GM19240 (cell line): ENCODE data around the gene EME2.

ENCODE experiments used
- DNase-seq: peaks from one replicate; pipeline ENCODE4 v3.0.0; 2011; ENCODE audit warnings: low spot score; ENCODE audit not compliant: insufficient read length

Gene EME2

GRCh38 chr16:1745181-1745899 lies 27.3 kb upstream of the EME2 start:
- no peak for DNase-seq

- DNase-seq: no peak
Measured at GRCh38 chr16:1745900-1746692, 26.5 kb upstream of the EME2 start.

GRCh38 chr16:1746693-1747195 lies 25.9 kb upstream of the EME2 start:
- no peak for DNase-seq

GRCh38 chr16:1747934-1748333 lies 24.7 kb upstream of the EME2 start:
- no peak for DNase-seq

- DNase-seq: no peak
Measured at GRCh38 chr16:1749152-1750117, 23.2 kb upstream of the EME2 start.

GRCh38 chr16:1751946-1752345 lies 20.7 kb upstream of the EME2 start:
- DNase-seq: no peak

GRCh38 chr16:1752853-1753252 lies 19.8 kb upstream of the EME2 start:
- DNase-seq: no peak

GRCh38 chr16:1754204-1754603 lies 18.4 kb upstream of the EME2 start:
- no peak for DNase-seq

- DNase-seq: no peak
Measured at GRCh38 chr16:1757714-1758461, 14.7 kb upstream of the EME2 start.

- DNase-seq: no peak
Measured at GRCh38 chr16:1758923-1759322, 13.7 kb upstream of the EME2 start.

- no peak for DNase-seq
Measured at GRCh38 chr16:1759511-1759910, 13.1 kb upstream of the EME2 start.

- DNase-seq: no peak
Measured at GRCh38 chr16:1760911-1761310, 11.7 kb upstream of the EME2 start.

GRCh38 chr16:1761751-1762150 lies 10.9 kb upstream of the EME2 start:
- no peak for DNase-seq

- DNase-seq: no peak
Measured at GRCh38 chr16:1762196-1762878, 10.3 kb upstream of the EME2 start.

GRCh38 chr16:1762879-1763520 lies 9.6 kb upstream of the EME2 start:
- no peak for DNase-seq

- no peak for DNase-seq
Measured at GRCh38 chr16:1763521-1764511, 8.8 kb upstream of the EME2 start.

GRCh38 chr16:1764971-1765370 lies 7.6 kb upstream of the EME2 start:
- no peak for DNase-seq

- no peak for DNase-seq
Measured at GRCh38 chr16:1765826-1766225, 6.8 kb upstream of the EME2 start.

GRCh38 chr16:1766231-1766630 lies 6.4 kb upstream of the EME2 start:
- no peak for DNase-seq
